K562 (cell line): Measurements from ENCODE around the gene SVIL. TPM values are rescaled to one million over a fixed set of nuclear protein-coding genes. Genes with fewer than 3 reads are reported as not detected.

ENCODE experiments used
- ATAC-seq: fragments of 200-7000 bp; cut with Tn5 transposase; 3 replicates; pipeline ENCODE4 v1.9.1; 2020; ENCODE audit warnings: moderate library complexity
- BruUV-seq: library from RNA; stranded (reverse); fragments of 400-500 nt; replicated peaks from 2 replicates; lab custom pipeline; 2021; lab: Mats Ljungman, UMichigan
- CTCF ChIA-PET: fragments of 300-600 bp; formaldehyde crosslinking; extraction: SDS; loops from one replicate; lab custom pipeline; 2021; ENCODE audit warnings: low intra/inter-chr PET ratio; lab: Yijun Ruan, JAX
- POLR2A ChIA-PET: fragments of 300-600, 350-650 bp; sonication (Branson Sonifier 250); formaldehyde crosslinking; extraction: SDS; loops from one replicate; lab custom pipeline; 2021; ENCODE audit warnings: antibody characterized with exemption, inconsistent platforms; lab: Yijun Ruan, JAX
- DNase-seq, 4 experiments: peaks; one replicate each; pipeline versions ENCODE4 v3.0.0 to v3.0.0-alpha.2; 2011 to 2018; ENCODE audit warnings: low spot score in 3 of 4, mixed read lengths in 3 of 4; ENCODE audit errors: extremely low read depth in 1 of 4
- FAIRE-seq: peaks from 2 replicates; lab custom pipeline; 2011; peaks lifted over from hg19 to GRCh38; lab: Jason Lieb, UNC
- H2AFZ ChIP-seq: 2 replicates; pipeline ENCODE4 v1.6.0; 2011; ENCODE audit warnings: low read depth, low read length, control low read depth, inconsistent platforms
- H3K27ac ChIP-seq: fragments of 200-600 bp; 3 replicates; pipeline ENCODE4 v1.8.0; 2011; ENCODE audit warnings: low read depth, mild to moderate bottlenecking, control low read depth, inconsistent platforms, low read length, moderate library complexity, mixed read lengths; ENCODE audit errors: extremely low read depth
- H3K27me3 ChIP-seq, 2 experiments: fragments of 300-600 bp in 1 of 2; 2 replicates in 1 of 2; 3 replicates in 1 of 2; pipeline versions ENCODE4 v1.6.0 to v1.8.0; 2011; ENCODE audit warnings: inconsistent platforms in 2 of 2, low read length in 2 of 2, mild to moderate bottlenecking in 1 of 2, mixed read lengths in 1 of 2, moderate library complexity in 1 of 2; ENCODE audit not compliant: control insufficient read depth in 2 of 2, insufficient read depth in 2 of 2
- H3K36me3 ChIP-seq: fragments of 300-600 bp; 3 replicates; pipeline ENCODE4 v1.8.0; 2011; ENCODE audit warnings: mild to moderate bottlenecking, low read length, inconsistent platforms; ENCODE audit not compliant: control insufficient read depth, insufficient read depth
- H3K4me1 ChIP-seq, 2 experiments: fragments of 200-600 bp in 1 of 2; replicated peaks in 1 of 2; 2 replicates in 1 of 2; 3 replicates in 1 of 2; pipeline versions ENCODE4 v1.5.1 to v1.8.0; 2011; ENCODE audit warnings: inconsistent platforms in 2 of 2, low read length in 2 of 2, mild to moderate bottlenecking in 1 of 2, mixed read lengths in 1 of 2, moderate library complexity in 1 of 2; ENCODE audit not compliant: control insufficient read depth in 2 of 2, insufficient read depth in 2 of 2
- H3K4me2 ChIP-seq: 2 replicates; pipeline ENCODE4 v1.6.1; 2011; ENCODE audit warnings: low read length, control low read depth, inconsistent platforms, mixed read lengths; ENCODE audit not compliant: insufficient read depth
- H3K4me3 ChIP-seq: fragments of 200-600 bp; sonication (generic), shearing (Covaris generic); 2 replicates; pipeline ENCODE4 v1.5.1; 2016; ENCODE audit warnings: control low read depth, inconsistent platforms
- H3K79me2 ChIP-seq: fragments of 200-600 bp; 3 replicates; pipeline ENCODE4 v1.8.0; 2011; ENCODE audit warnings: low read length, inconsistent platforms; ENCODE audit not compliant: control insufficient read depth, insufficient read depth
- H3K9ac ChIP-seq, 2 experiments: 2 replicates each; pipeline versions ENCODE4 v1.6.0 to v1.6.1; 2011; ENCODE audit warnings: low read depth in 2 of 2, low read length in 2 of 2, control low read depth in 1 of 2, inconsistent platforms in 1 of 2, mild to moderate bottlenecking in 1 of 2, mixed read lengths in 1 of 2; ENCODE audit not compliant: insufficient read depth in 1 of 2
- H3K9me1 ChIP-seq: one replicate; pipeline ENCODE4 v1.6.0; 2011; ENCODE audit warnings: inconsistent platforms, mild to moderate bottlenecking, low read length, moderate library complexity; ENCODE audit not compliant: control insufficient read depth, insufficient read depth
- H3K9me3 ChIP-seq: replicated peaks from 2 replicates; pipeline ENCODE4 v1.5.1; 2011; ENCODE audit warnings: low read depth, low read length, inconsistent platforms; ENCODE audit not compliant: control insufficient read depth, insufficient read depth
- H4K20me1 ChIP-seq: replicated peaks from 2 replicates; pipeline ENCODE4 v1.6.1; 2011; ENCODE audit warnings: low read length, inconsistent platforms, mixed read lengths; ENCODE audit not compliant: control insufficient read depth, insufficient read depth
- ELF1 ChIP-seq: fragments of 200-800 bp; sonication (Bioruptor generic); IDR thresholded peaks from 2 replicates; pipeline ENCODE4 v1.6.1; 2016; ENCODE audit warnings: missing genetic modification characterization, missing compliant biosample characterization
- HDAC6 ChIP-seq: IDR thresholded peaks from 2 replicates; pipeline ENCODE4 v1.6.1; 2012; ENCODE audit warnings: low read depth, mild to moderate bottlenecking, control low read depth, inconsistent platforms, low read length, moderate library complexity
- HNRNPUL1 ChIP-seq: fragments of 200-400 bp; formaldehyde crosslinking; IDR thresholded peaks from 2 replicates; pipeline ENCODE4 v1.6.1; 2017; ENCODE audit warnings: low read length
- KAT2B ChIP-seq: IDR thresholded peaks from one replicate; pipeline ENCODE4 v1.6.1; 2012; ENCODE audit warnings: low read depth, mild to moderate bottlenecking, control low read depth, inconsistent platforms, low read length, moderate library complexity
- NCOR1 ChIP-seq: fragments of 450-650 bp; IDR thresholded peaks from 2 replicates; pipeline ENCODE4 v1.6.1; 2016; ENCODE audit warnings: mild to moderate bottlenecking, moderate library complexity
- PCBP1 ChIP-seq: fragments of 200-400 bp; formaldehyde crosslinking; IDR thresholded peaks from 2 replicates; pipeline ENCODE4 v1.6.1; 2018; ENCODE audit warnings: mild to moderate bottlenecking, low read depth, low read length; ENCODE audit not compliant: poor library complexity, severe bottlenecking
- POLR2AphosphoS5 ChIP-seq: IDR thresholded peaks from 2 replicates; pipeline ENCODE4 v1.6.1; 2011; ENCODE audit warnings: mild to moderate bottlenecking, low read depth, low read length, moderate library complexity; ENCODE audit not compliant: control insufficient read depth, insufficient read depth
- PTRF ChIP-seq: fragments of 450-650 bp; IDR thresholded peaks from 2 replicates; pipeline ENCODE4 v1.6.1; 2016; ENCODE audit warnings: mild to moderate bottlenecking, missing genetic modification characterization, missing compliant biosample characterization
- RBM17 ChIP-seq: fragments of 200-400 bp; formaldehyde crosslinking; IDR thresholded peaks from 2 replicates; pipeline ENCODE4 v1.6.1; 2017; ENCODE audit warnings: low read depth, mild to moderate bottlenecking, low read length, borderline replicate concordance
- SUPT5H ChIP-seq: fragments of 450-650 bp; IDR thresholded peaks from 2 replicates; pipeline ENCODE4 v1.6.1; 2016
- TAF7 ChIP-seq: fragments of 450-650 bp; IDR thresholded peaks from 2 replicates; pipeline ENCODE4 v1.6.1; 2016; ENCODE audit warnings: missing genetic modification characterization, missing compliant biosample characterization
- TCF7 ChIP-seq: sonication (generic); IDR thresholded peaks from 2 replicates; pipeline ENCODE4 v1.6.1; 2016; ENCODE audit warnings: antibody characterized with exemption, borderline replicate concordance
- ZBTB1 ChIP-seq: sonication (generic); formaldehyde crosslinking; IDR thresholded peaks from 2 replicates; pipeline ENCODE4 v1.8.1; 2023; ENCODE audit warnings: missing genetic modification reagents, low read depth, mild to moderate bottlenecking, borderline replicate concordance
- ZEB2 ChIP-seq: fragments of 450-650 bp; IDR thresholded peaks from 2 replicates; pipeline ENCODE4 v1.6.1; 2016
- ZNF184 ChIP-seq: sonication (generic); formaldehyde crosslinking; IDR thresholded peaks from 2 replicates; pipeline ENCODE4 v1.5.0; 2020; ENCODE audit warnings: missing genetic modification reagents
- ZNF717 ChIP-seq: fragments of 250-450 bp; sonication (Bioruptor Pico); IDR thresholded peaks from 2 replicates; pipeline ENCODE4 v1.5.0; 2021
- WGBS: fragments of 100-300 bp; shearing (Covaris generic); methylation state at CpG from one replicate; pipeline ENCODE4 v1.1.6; 2016; ENCODE audit warnings: low coverage, mixed read lengths; ENCODE audit not compliant: insufficient coverage; ENCODE audit errors: missing lambda C conversion rate; 5-methylcytosine and 5-hydroxymethylcytosine counted together
- in situ Hi-C: fragments of 300-500 bp; cut with MboI; formaldehyde crosslinking; loops from 4 replicates; pipeline ENCODE4 v1.15.0; 2018; ENCODE audit warnings: inconsistent platforms, mixed read lengths
- intact Hi-C: fragments of 100-400 bp; cut with micrococcal nuclease; formaldehyde crosslinking; loops from 2 replicates; pipeline ENCODE4 v1.14.2; 2022
- polyA plus RNA-seq, 8 experiments: library from polyadenylated mRNA; depleted of rRNA in 4 of 8; stranded (reverse) in 5 of 8; unstranded in 3 of 8; fragments of >200 nt; fragmentation: Nextera tagmentation in 2 of 8; fragmentation: Illumina TruSeq in 1 of 8; extraction: Ambion mirVana in 2 of 8; extraction: Trizol in 1 of 8; gene quantifications; 2 replicates each; pipeline versions ENCODE4 v1.2.1 to v1.2.3, GENCODE V29; 2011 to 2014; ENCODE audit warnings: inconsistent platforms in 1 of 8, missing spikeins in 1 of 8
- total RNA-seq, 7 experiments: library from RNA; depleted of rRNA in 6 of 7; stranded (reverse); fragments of >200 nt in 6 of 7; fragmentation: Illumina TruSeq in 2 of 7; extraction: Trizol in 2 of 7; gene quantifications; 2 replicates each; pipeline versions ENCODE4 v1.2.1 to v1.2.3, GENCODE V29; 2011 to 2021; ENCODE audit warnings: low replicate concordance in 1 of 7
- TF ChIP-seq, protein P1 (sequence below): fragments of 250-450 bp; sonication (Bioruptor Pico); IDR thresholded peaks from 2 replicates; pipeline ENCODE4 v1.4.0; 2020; ENCODE audit warnings: mild to moderate bottlenecking
- TF ChIP-seq, protein P2 (sequence below): IDR thresholded peaks from 2 replicates; pipeline ENCODE4 v1.6.1; 2011; ENCODE audit not compliant: insufficient read length; ENCODE audit errors: extremely low read depth
- TF ChIP-seq, protein P3 (sequence below), 2 experiments: fragments of 250-450 bp in 1 of 2; fragments of 450-650 bp in 1 of 2; sonication (Bioruptor Pico) in 1 of 2; IDR thresholded peaks; 2 replicates each; pipeline versions ENCODE4 v1.6.1 to v1.8.0; 2016 to 2021; ENCODE audit warnings: mild to moderate bottlenecking in 2 of 2, moderate library complexity in 2 of 2, missing compliant biosample characterization in 1 of 2, missing genetic modification characterization in 1 of 2

SVIL gene
- total and polyA plus RNA-seq, 9 of the 15 experiments (the other 6 are each of a cell fraction or from before 2014, with no cell fraction given), result under 0.01 to 0.18 (median 0.05) TPM; not detected in 3

DNA sequence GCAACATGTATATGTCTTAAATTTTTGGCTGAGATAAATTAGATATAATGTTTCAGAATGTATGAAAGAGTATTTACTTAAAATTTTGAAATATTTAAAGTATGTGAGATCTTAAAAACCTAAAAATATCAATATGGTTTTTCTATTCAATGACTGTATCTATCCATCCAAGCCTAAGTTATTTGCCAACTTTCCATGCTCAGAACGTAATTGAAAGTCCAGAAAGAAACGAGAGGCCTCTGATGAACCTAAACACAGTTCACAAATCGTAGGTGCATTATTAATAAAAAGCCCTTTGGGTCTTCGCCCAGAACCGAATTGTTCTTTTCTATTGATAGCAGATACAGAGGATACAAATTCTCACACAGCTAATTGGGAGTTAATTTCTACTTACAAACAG lies 6.5 kb downstream of the SVIL start:
- DNase-seq (no peak), ATAC-seq (no peak), FAIRE-seq (no peak)
- Histone ChIP-seq H3K4me3 (no peak overlapping the region), H3K9me3 (no peaks in the 10 kb centered on the region), H3K27me3 (peaks cover 3 to 14% of the 10 kb centered on the region in 2 experiments; a peak in 3 of 5 replicates), H4K20me1 (no peaks in the 10 kb centered on the region; the same call in 1 of the 2 replicates), H3K27ac (no peak overlapping the region), H3K4me1 (no peaks in the 10 kb centered on the region), H3K36me3 (no peaks in the 10 kb centered on the region), H3K9ac (no peak overlapping the region), H3K9me1 (no peaks in the 10 kb centered on the region), H3K4me2 (no peak overlapping the region), H3K79me2 (no peaks in the 10 kb centered on the region), H2AFZ (no peak overlapping the region)
- intact Hi-C loops (no loop called here), in situ Hi-C loops (no loop called here)
- BruUV-seq, result no TSS peak
- POLR2A ChIA-PET, result interaction anchor here (1.5 kb wide), 1 partner anchor 10 kb away, joined by 3 read pairs; no protein-coding TSS in a partner anchor
- 3% methylated on average over 5 of the region's 5 CpGs for WGBS
- CTCF ChIA-PET, result no interaction called here
- TF ChIP-seq TCF7 (no peak), ZNF184 (CRISPR knock-in tag) (no peak), ZEB2 (no peak), HDAC6 (no peak), RBM17 (no peak), ELF1 (no peak), NCOR1 (no peak), PTRF (no peak), ZBTB1 (CRISPR knock-in tag) (no peak), SUPT5H (no peak), ZNF717 (CRISPR knock-in tag) (no peak), PCBP1 (no peak), POLR2AphosphoS5 (no peak), TAF7 (tag) (no peak), HNRNPUL1 (no peak), KAT2B (no peak)
- TF ChIP-seq, protein P1, sequence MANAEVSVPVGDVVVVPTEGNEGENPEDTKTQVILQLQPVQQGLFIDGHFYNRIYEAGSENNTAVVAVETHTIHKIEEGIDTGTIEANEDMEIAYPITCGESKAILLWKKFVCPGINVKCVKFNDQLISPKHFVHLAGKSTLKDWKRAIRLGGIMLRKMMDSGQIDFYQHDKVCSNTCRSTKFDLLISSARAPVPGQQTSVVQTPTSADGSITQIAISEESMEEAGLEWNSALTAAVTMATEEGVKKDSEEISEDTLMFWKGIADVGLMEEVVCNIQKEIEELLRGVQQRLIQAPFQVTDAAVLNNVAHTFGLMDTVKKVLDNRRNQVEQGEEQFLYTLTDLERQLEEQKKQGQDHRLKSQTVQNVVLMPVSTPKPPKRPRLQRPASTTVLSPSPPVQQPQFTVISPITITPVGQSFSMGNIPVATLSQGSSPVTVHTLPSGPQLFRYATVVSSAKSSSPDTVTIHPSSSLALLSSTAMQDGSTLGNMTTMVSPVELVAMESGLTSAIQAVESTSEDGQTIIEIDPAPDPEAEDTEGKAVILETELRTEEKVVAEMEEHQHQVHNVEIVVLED (CRISPR knock-in tag), result no peak
- TF ChIP-seq, protein P2, sequence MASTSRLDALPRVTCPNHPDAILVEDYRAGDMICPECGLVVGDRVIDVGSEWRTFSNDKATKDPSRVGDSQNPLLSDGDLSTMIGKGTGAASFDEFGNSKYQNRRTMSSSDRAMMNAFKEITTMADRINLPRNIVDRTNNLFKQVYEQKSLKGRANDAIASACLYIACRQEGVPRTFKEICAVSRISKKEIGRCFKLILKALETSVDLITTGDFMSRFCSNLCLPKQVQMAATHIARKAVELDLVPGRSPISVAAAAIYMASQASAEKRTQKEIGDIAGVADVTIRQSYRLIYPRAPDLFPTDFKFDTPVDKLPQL, result no peak
- TF ChIP-seq, protein P3, sequence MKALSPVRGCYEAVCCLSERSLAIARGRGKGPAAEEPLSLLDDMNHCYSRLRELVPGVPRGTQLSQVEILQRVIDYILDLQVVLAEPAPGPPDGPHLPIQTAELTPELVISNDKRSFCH (CRISPR knock-in tag; IDR thresholded peaks at IDR 0.05), result no peak
- TF ChIP-seq, protein P3 (tag; IDR thresholded peaks at IDR 0.05), result no peak
